HG02798 (cell line): ENCODE data around the gene WNT5B.
"Not testable (repeated sequence)": the region's sequence is repeated elsewhere in the genome, so short reads cannot be mapped to it uniquely, and the experiment has no call there.

Source experiments
- ATAC-seq: cut with Tn5 transposase; IDR thresholded peaks from one replicate; pipeline ENCODE4 v1.9.1; 2021; ENCODE audit warnings: mild to moderate bottlenecking; ENCODE audit not compliant: unreplicated experiment, poor library complexity

Gene WNT5B

GRCh38 chr12:1676043-1676442 lies 47.0 kb downstream of the WNT5B start:
- no peak for ATAC-seq

GRCh38 chr12:1680804-1681492 lies 51.9 kb downstream of the WNT5B start:
- no peak for ATAC-seq

GRCh38 chr12:1681493-1681807 lies 52.4 kb downstream of the WNT5B start:
- no peak for ATAC-seq

- no peak for ATAC-seq
Observed at GRCh38 chr12:1688086-1688710, 59.2 kb downstream of the WNT5B start.

GRCh38 chr12:1690578-1691122 lies 61.6 kb downstream of the WNT5B start, which contains the start of gene ADIPOR2:
Gene ADIPOR2 (plus strand): TSS chr12:1691070. CDS start chr12:1754344, 63,274 bp downstream.
- peak; percentile 98 for ATAC-seq

- peak; percentile 34 for ATAC-seq
Observed at GRCh38 chr12:1691123-1692007, 62.3 kb downstream of the WNT5B start.

GRCh38 chr12:1692226-1692625 lies 63.2 kb downstream of the WNT5B start:
- no peak for ATAC-seq

- no peak for ATAC-seq
Observed at GRCh38 chr12:1692895-1693610, 64.0 kb downstream of the WNT5B start.

GRCh38 chr12:1695097-1695496 lies 66.1 kb downstream of the WNT5B start:
- not testable (repeated sequence) for ATAC-seq

GRCh38 chr12:1695886-1696670 lies 67.0 kb downstream of the WNT5B start:
- ATAC-seq = no peak

GRCh38 chr12:1696800-1697199 lies 67.8 kb downstream of the WNT5B start:
- ATAC-seq = no peak
